VCaP (cell line): ENCODE measurements around the gene HNF1B.
A peak's percentile ranks its signal among the peaks of the same experiment; 100 is the strongest.

ENCODE experiments used
- H3K27ac ChIP-seq: fragments of 450-650 bp; 2 replicates; pipeline ENCODE4 v1.5.1; 2017
- CTCF ChIP-seq: fragments of 450-650 bp; conservative IDR thresholded peaks from 2 replicates; pipeline ENCODE4 v1.5.1; 2017; ENCODE audit warnings: mild to moderate bottlenecking, moderate library complexity

The HNF1B gene

DNA sequence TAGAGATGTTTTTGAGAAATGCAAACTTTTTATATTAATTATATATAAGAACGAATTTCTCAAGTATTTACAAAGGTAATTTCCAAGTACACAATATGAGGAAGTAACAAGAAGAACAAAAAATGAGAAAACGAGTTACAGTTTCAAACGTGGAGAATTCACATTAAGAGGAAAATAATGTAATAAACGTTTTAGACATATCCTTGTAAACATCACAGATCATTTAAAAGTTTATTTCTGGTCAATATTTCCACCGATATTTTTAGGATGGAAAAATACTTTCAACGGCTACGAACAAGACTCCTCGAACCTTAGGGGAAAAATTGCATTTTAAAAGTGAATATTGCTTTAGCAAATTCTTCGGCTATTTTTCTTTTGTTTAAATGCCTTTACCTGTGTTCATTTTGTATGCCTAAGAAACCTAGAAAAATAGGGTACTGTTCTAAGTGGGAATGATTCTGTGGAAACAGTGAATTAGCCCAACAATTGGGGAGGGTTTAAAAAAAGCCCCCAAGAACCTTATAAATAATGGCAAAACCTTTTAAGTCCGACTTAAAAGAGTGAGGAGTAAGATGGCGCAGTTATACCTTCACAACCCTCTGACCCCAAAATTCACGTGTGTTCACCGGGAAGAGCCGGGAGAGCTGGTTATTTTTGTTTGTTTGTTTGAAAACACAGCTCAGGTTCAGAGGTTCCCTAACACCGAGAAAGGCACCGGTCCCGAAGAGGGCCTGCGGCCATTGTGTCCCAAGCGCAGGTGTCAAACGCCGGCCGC is 3.3 kb downstream of the HNF1B start:
- H3K27ac ChIP-seq = peak overlapping the region; percentile 99
- no peak; the same call in 1 of the 2 replicates for TF ChIP-seq CTCF

DNA sequence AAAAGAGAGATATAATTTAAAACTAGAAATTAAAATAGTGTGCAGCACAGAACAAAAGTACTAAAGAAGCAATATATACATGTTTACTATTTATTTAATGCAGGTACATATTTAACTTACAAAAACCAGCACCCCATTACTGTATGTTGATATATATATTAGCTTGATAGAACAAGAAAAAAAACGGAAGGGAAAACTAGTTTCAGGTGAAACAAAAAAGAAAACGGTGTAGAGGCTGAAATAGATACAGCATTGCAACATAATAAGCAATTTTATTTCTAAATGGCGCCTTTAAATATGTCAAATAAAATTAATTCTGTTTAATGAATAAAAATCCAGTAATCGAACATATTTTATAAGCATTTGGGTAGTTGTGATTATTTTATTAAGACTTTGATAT is 3.9 kb downstream of the HNF1B start:
- TF ChIP-seq CTCF = no peak
- peak overlapping the region; percentile 99 for H3K27ac ChIP-seq

- no peak overlapping the region for H3K27ac ChIP-seq
- TF ChIP-seq CTCF = no peak
Measured at GRCh38 chr17:37737971-37738370, 6.9 kb downstream of the HNF1B start.

DNA sequence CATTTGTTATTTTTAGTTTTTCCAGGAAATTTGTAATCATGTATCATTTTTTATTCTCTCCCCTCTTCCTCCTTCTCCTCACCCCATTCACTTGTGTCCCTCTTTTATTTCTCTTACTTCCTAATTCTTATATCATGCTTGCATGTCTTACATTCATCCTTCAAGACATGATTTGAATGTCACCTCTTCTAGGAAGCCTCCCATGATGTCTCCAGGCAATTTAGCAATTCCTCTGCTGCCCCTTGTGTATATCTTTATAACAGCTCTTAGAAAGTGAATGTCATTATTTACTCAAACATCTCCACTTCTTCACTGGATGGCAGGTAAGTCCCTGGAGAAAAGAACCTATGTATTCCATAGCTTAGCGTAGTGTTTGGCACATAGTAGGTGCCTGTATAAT is 7.8 kb downstream of the HNF1B start:
- TF ChIP-seq CTCF = peak; percentile 65
- H3K27ac ChIP-seq = no peak overlapping the region

DNA sequence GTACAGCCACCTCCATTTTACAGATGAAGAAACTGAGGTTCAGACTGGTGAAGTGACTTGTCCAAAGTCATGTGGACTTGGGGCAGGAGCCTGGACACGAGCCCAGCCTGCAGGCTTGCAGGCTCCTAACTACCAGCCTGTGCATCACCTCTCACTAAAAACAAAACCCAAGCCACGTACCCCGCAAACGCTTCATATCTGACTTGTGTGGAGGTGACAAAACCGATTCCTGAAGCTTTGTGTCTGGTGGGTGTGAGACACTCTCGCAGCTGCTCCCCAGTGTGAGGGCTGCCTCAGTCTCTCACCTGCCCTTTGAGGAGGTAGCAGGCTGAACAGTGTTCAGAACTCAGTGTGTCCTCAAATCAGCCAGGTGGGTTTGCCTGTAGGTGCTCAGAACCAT is 8.4 kb downstream of the HNF1B start:
- no peak for TF ChIP-seq CTCF
- no peak overlapping the region for H3K27ac ChIP-seq

- no peak for TF ChIP-seq CTCF
- no peak overlapping the region for H3K27ac ChIP-seq
Measured at GRCh38 chr17:37735165-37735564, 9.7 kb downstream of the HNF1B start.

GRCh38 chr17:37732316-37732715 is 12.5 kb downstream of the HNF1B start:
- H3K27ac ChIP-seq = no peak overlapping the region
- TF ChIP-seq CTCF = no peak
